Suprapubic skin (tissue), 4 donors: ENCODE results near the gene CDS2. TPM values are rescaled to one million over a fixed set of nuclear protein-coding genes. Genes with fewer than 3 reads are reported as not detected.

Experiments
- DNase-seq, 2 donors: peaks; one replicate each; pipeline ENCODE4 v3.0.0-alpha.2; 2019; ENCODE audit warnings: low spot score in 2 of 2
- H3K27ac ChIP-seq: fragments of 200-600 bp; sonication (generic); one replicate; pipeline ENCODE4 v1.5.1; 2019
- H3K27me3 ChIP-seq: fragments of 200-600 bp; sonication (generic); one replicate; pipeline ENCODE4 v1.5.1; 2019
- H3K36me3 ChIP-seq: fragments of 200-600 bp; sonication (generic); one replicate; pipeline ENCODE4 v1.5.1; 2019
- H3K4me1 ChIP-seq: fragments of 200-600 bp; sonication (generic); one replicate; pipeline ENCODE4 v1.5.1; 2019
- H3K4me3 ChIP-seq: fragments of 200-600 bp; sonication (generic); one replicate; pipeline ENCODE4 v1.5.1; 2019; ENCODE audit warnings: mild to moderate bottlenecking
- H3K9me3 ChIP-seq: fragments of 200-600 bp; sonication (generic); one replicate; pipeline ENCODE4 v1.5.1; 2019
- CTCF ChIP-seq, 2 donors: fragments of 200-600 bp in 1 of 2; fragments of 450-650 bp in 1 of 2; sonication (generic) in 1 of 2; IDR thresholded peaks; one replicate each; pipeline ENCODE4 v1.5.1; 2016 to 2019; ENCODE audit warnings: antibody characterized with exemption in 2 of 2, mild to moderate bottlenecking in 1 of 2, moderate library complexity in 1 of 2
- EP300 ChIP-seq: sonication (generic); formaldehyde crosslinking; IDR thresholded peaks from one replicate; pipeline ENCODE4 v1.6.1; 2017; ENCODE audit warnings: antibody characterized with exemption
- POLR2A ChIP-seq, 2 donors: fragments of 450-650 bp; IDR thresholded peaks; one replicate each; pipeline ENCODE4 v1.6.1; 2017; ENCODE audit warnings: antibody characterized with exemption in 2 of 2, mild to moderate bottlenecking in 2 of 2, moderate library complexity in 2 of 2
- POLR2AphosphoS5 ChIP-seq, 3 donors: sonication (generic); formaldehyde crosslinking; IDR thresholded peaks; one replicate each; pipeline ENCODE4 v1.6.1; 2017; ENCODE audit warnings: antibody characterized with exemption in 3 of 3
- WGBS: methylation state at CpG from one replicate; pipeline ENCODE4 v1.1.5; 2018; 5-methylcytosine and 5-hydroxymethylcytosine counted together
- total RNA-seq, 4 donors: library from RNA; depleted of rRNA; stranded (reverse); fragments of >200 nt; gene quantifications; one replicate each; pipeline ENCODE4 v1.1.0, GENCODE V29; 2016

The CDS2 gene
- total RNA-seq, 4 donors from 2014 or later, result 12.3 to 30.3 (median 22.6) TPM

DNA sequence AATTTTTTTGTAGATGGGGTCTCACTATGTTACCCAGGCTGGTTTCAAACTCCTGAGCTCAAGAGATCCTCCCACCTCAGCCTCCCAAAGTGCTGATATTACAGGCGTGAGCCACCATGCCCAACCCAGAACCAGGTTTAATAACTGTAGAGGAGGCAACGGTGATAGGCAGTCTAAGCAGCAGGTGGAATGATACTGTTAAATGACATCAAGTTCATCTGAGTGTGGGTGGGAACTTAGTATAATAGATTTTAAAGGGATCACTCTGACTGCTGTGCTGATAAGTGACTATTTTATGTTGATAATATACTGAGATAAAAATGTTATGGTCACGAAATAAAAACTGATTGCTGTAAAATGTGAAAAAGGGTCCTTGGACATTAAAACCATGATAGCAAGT, 38.1 kb upstream of the CDS2 start:
- H3K4me3 ChIP-seq, result no peak overlapping the region
- 71% methylated on average over 3 of the region's 3 CpGs for WGBS
- H3K27me3 ChIP-seq, result no peaks in the 10 kb centered on the region
- peaks cover 13% of the 10 kb centered on the region for H3K36me3 ChIP-seq
- no peak for DNase-seq
- H3K27ac ChIP-seq, result no peak overlapping the region
- H3K9me3 ChIP-seq, result no peaks in the 10 kb centered on the region
- TF ChIP-seq POLR2A (IDR thresholded peaks at IDR 0.05), result no peak
- TF ChIP-seq EP300, result no peak
- TF ChIP-seq CTCF (IDR thresholded peaks at IDR 0.05), result no peak
- no peak for TF ChIP-seq POLR2AphosphoS5 (IDR thresholded peaks at IDR 0.05)
- no peaks in the 10 kb centered on the region for H3K4me1 ChIP-seq

DNA sequence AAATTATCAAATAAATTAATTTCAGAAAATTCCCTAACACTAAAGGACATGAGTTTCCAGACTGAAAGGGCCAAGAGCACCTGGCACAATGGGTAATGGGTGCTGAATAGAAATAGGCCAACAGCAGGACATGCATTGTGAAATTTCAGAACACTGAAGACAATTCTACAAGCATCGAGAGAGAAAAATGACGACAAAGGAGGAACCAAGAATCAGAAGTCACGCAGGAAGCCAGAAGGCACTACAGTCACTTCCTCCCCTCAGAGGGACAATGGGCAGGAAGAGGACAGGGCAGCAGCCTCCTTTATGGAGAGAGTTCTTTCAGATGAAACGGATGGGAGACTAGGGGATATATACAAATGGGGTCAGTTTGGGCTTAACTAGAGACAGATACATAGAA, 36.6 kb upstream of the CDS2 start:
- peaks cover 13% of the 10 kb centered on the region for H3K36me3 ChIP-seq
- DNase-seq, result no peak
- H3K9me3 ChIP-seq, result no peaks in the 10 kb centered on the region
- TF ChIP-seq POLR2AphosphoS5 (IDR thresholded peaks at IDR 0.05) (no peak), POLR2A (IDR thresholded peaks at IDR 0.05) (peak in 1 of 2 donors; percentile 14)
- H3K27me3 ChIP-seq, result no peaks in the 10 kb centered on the region
- H3K4me1 ChIP-seq, result no peaks in the 10 kb centered on the region
- no peak overlapping the region for H3K4me3 ChIP-seq
- H3K27ac ChIP-seq, result no peak overlapping the region
- 59% methylated on average over 4 of the region's 4 CpGs for WGBS

DNA sequence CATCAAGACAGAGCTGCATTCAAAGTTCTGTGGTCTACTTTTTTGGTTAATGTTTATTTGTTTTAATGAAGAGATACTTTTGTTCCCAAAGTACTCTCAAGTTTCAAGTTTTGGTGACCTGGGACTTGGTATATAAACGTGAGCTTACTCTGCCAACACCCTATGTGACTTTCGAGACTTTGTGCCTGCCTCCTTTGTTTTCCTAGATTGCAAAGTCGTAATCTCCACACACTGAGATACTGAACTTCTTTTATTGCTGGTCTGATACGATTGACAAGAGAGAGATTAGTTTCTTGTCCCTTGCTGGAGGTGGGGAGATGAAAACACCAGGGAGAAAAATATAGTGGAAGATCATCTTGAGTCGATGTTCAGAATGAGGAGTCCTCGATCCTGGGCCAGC, 34.9 kb upstream of the CDS2 start:
- 90% methylated on average over 6 of the region's 6 CpGs for WGBS
- Histone ChIP-seq H3K4me3 (no peak overlapping the region), H3K4me1 (no peaks in the 10 kb centered on the region), H3K9me3 (no peaks in the 10 kb centered on the region), H3K36me3 (peaks cover 18% of the 10 kb centered on the region), H3K27me3 (no peaks in the 10 kb centered on the region), H3K27ac (no peak overlapping the region)
- no peak for DNase-seq
- TF ChIP-seq POLR2AphosphoS5 (IDR thresholded peaks at IDR 0.05), result no peak
- TF ChIP-seq CTCF (IDR thresholded peaks at IDR 0.05), result no peak
- no peak for TF ChIP-seq EP300
- no peak for TF ChIP-seq POLR2A (IDR thresholded peaks at IDR 0.05)

DNA sequence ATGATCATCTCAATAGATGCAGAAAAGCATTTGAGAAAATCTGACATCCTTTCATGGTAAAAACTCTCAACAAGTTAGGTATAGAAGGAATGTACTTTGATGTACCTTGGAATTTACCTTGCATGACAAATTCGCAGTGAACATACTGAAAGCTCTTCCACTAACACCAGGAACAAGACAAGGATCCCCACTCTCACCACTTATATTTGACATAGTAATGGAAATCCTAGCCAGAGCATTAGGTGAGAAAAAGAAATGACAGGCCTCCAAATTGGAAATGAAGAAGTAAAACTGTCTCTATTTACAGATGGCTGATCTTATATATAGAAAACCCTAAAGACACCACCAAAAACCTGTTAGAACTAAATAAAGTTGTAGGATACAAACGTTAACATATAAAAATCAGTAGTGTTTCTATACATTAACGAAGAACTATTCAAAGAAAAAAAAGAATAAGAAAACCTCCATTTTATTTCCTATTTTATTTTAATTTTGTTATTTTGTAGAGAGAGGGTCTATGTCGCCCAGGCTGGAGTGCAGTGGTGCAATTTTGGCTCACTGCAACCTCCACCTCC, 34.0 kb upstream of the CDS2 start:
- WGBS, result 79% methylated on average over 4 of the region's 4 CpGs
- DNase-seq, result no peak
- TF ChIP-seq POLR2AphosphoS5 (IDR thresholded peaks at IDR 0.05) (no peak), CTCF (IDR thresholded peaks at IDR 0.05) (no peak), POLR2A (IDR thresholded peaks at IDR 0.05) (no peak)
- H3K27ac ChIP-seq, result no peak overlapping the region
- H3K4me1 ChIP-seq, result no peaks in the 10 kb centered on the region
- peaks cover 18% of the 10 kb centered on the region for H3K36me3 ChIP-seq
- H3K4me3 ChIP-seq, result no peak overlapping the region
- no peaks in the 10 kb centered on the region for H3K27me3 ChIP-seq
- no peaks in the 10 kb centered on the region for H3K9me3 ChIP-seq

GRCh38 chr20:5095454-5095853, 31.4 kb upstream of the CDS2 start:
- no peak overlapping the region for H3K27ac ChIP-seq
- H3K4me1 ChIP-seq, result no peaks in the 10 kb centered on the region
- 80% methylated on average over 3 of the region's 3 CpGs for WGBS
- no peak for TF ChIP-seq POLR2AphosphoS5 (IDR thresholded peaks at IDR 0.05)
- no peak for TF ChIP-seq POLR2A (IDR thresholded peaks at IDR 0.05)
- no peak for TF ChIP-seq CTCF (IDR thresholded peaks at IDR 0.05)
- no peak for TF ChIP-seq EP300
- no peaks in the 10 kb centered on the region for H3K9me3 ChIP-seq
- no peak overlapping the region for H3K4me3 ChIP-seq
- DNase-seq, result no peak
- H3K36me3 ChIP-seq, result peaks cover 33% of the 10 kb centered on the region
- no peaks in the 10 kb centered on the region for H3K27me3 ChIP-seq

DNA sequence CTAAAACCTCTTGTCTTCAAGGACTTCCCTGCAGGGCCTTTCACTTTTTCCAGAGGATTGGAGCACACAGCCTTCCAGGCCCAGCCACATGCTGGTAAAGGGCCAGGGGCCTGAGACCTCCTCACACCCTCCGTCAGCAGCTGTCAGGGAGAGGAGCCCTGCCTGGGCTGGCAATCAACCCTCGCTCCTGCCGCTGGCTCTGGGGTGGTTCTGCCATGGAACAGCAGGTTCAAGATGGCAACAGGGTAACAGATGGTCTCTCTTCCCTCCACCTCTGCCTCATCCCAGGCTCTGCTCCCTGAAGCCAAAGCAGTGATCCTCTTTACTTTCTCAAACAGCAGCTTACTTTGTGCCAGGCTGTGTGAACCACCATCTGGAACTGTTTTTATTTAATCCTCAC, 30.9 kb upstream of the CDS2 start:
- Histone ChIP-seq H3K4me1 (no peaks in the 10 kb centered on the region), H3K27me3 (no peaks in the 10 kb centered on the region), H3K27ac (no peak overlapping the region), H3K36me3 (peaks cover 33% of the 10 kb centered on the region), H3K4me3 (no peak overlapping the region), H3K9me3 (no peaks in the 10 kb centered on the region)
- TF ChIP-seq POLR2AphosphoS5 (IDR thresholded peaks at IDR 0.05) (no peak), EP300 (no peak), CTCF (IDR thresholded peaks at IDR 0.05) (no peak), POLR2A (IDR thresholded peaks at IDR 0.05) (no peak)
- 100% methylated on average over 1 of the region's 3 CpGs for WGBS
- DNase-seq, result no peak
